HEK293 (cell line): Measurements from ENCODE around the gene PRR35.

Experiments used
- CTCF ChIP-seq: fragments of 450-650 bp; formaldehyde crosslinking; IDR thresholded peaks from 2 replicates; pipeline ENCODE4 v1.5.1; 2016; ENCODE audit warnings: missing biosample characterization, missing genetic modification characterization
- ZBTB21 ChIP-seq: fragments of 450-650 bp; formaldehyde crosslinking; IDR thresholded peaks from 2 replicates; pipeline ENCODE4 v1.5.1; 2017; ENCODE audit warnings: missing biosample characterization, missing genetic modification characterization
- ZNF585B ChIP-seq: fragments of 450-650 bp; formaldehyde crosslinking; IDR thresholded peaks from 2 replicates; pipeline ENCODE4 v1.5.1; 2016; ENCODE audit warnings: missing biosample characterization, missing genetic modification characterization
- TF ChIP-seq, protein P1 (sequence below): sonication (generic); formaldehyde crosslinking; IDR thresholded peaks from 2 replicates; pipeline ENCODE4 v1.8.1; 2022; ENCODE audit warnings: mild to moderate bottlenecking, moderate library complexity, missing genetic modification reagents

- TF ChIP-seq ZBTB21 (tag by site-specific recombination) (no peak), ZNF585B (tag by site-specific recombination) (no peak), CTCF (tag by site-specific recombination) (no peak)
- TF ChIP-seq, protein P1, sequence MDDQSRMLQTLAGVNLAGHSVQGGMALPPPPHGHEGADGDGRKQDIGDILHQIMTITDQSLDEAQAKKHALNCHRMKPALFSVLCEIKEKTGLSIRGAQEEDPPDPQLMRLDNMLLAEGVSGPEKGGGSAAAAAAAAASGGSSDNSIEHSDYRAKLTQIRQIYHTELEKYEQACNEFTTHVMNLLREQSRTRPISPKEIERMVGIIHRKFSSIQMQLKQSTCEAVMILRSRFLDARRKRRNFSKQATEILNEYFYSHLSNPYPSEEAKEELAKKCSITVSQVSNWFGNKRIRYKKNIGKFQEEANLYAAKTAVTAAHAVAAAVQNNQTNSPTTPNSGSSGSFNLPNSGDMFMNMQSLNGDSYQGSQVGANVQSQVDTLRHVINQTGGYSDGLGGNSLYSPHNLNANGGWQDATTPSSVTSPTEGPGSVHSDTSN (CRISPR knock-in tag), result no peak
Observed at GRCh38 chr16:582218-582613, 22.0 kb downstream of the PRR35 start.
